SU-DHL-6 (cell line): ENCODE results near the gene TMEM38A.
A peak's percentile ranks its signal among the peaks of the same experiment; 100 is the strongest.

Experiments
- H2AFZ ChIP-seq: fragments of 200-600 bp; sonication (generic); 2 replicates; pipeline ENCODE4 v1.6.1; 2014; ENCODE audit warnings: low read depth, mild to moderate bottlenecking, moderate library complexity, mixed read lengths, antibody characterized with exemption, low read length; ENCODE audit not compliant: severe bottlenecking
- H3F3A ChIP-seq: fragments of 200-600 bp; shearing (Covaris generic); 2 replicates; pipeline ENCODE4 v1.6.0; 2016; ENCODE audit warnings: antibody characterized with exemption, mild to moderate bottlenecking; ENCODE audit not compliant: insufficient read depth
- H3K27ac ChIP-seq: fragments of 200-600 bp; sonication (generic); 2 replicates; pipeline ENCODE4 v1.5.1; 2016; ENCODE audit warnings: low read depth, mild to moderate bottlenecking, low read length, moderate library complexity, mixed read lengths
- H3K27me3 ChIP-seq: fragments of 200-600 bp; sonication (generic), shearing (Covaris generic); 2 replicates; pipeline ENCODE4 v1.6.0; 2014; ENCODE audit warnings: mild to moderate bottlenecking, low read length
- H3K36me3 ChIP-seq: fragments of 200-600 bp; sonication (generic); 2 replicates; pipeline ENCODE4 v1.6.1; 2014; ENCODE audit warnings: mild to moderate bottlenecking, low read length, mixed read lengths
- H3K4me2 ChIP-seq: fragments of 300-600, 200-600 bp; shearing (Covaris generic), sonication (generic); 2 replicates; pipeline ENCODE4 v1.6.0; 2014; ENCODE audit warnings: low read length, low read depth, mild to moderate bottlenecking; ENCODE audit not compliant: poor library complexity, severe bottlenecking
- H3K4me3 ChIP-seq: fragments of 200-600 bp; sonication (generic); 2 replicates; pipeline ENCODE4 v1.5.1; 2014; ENCODE audit warnings: antibody characterized with exemption, low read length, mild to moderate bottlenecking, mixed read lengths; ENCODE audit not compliant: insufficient read depth, poor library complexity, severe bottlenecking
- H3K79me2 ChIP-seq: fragments of 200-600 bp; sonication (generic); 2 replicates; pipeline ENCODE4 v1.6.1; 2014; ENCODE audit warnings: mild to moderate bottlenecking, low read length, moderate library complexity; ENCODE audit not compliant: insufficient read depth
- H3K9ac ChIP-seq: fragments of 200-600 bp; sonication (generic); 2 replicates; pipeline ENCODE4 v1.7.0; 2014; ENCODE audit warnings: mild to moderate bottlenecking, low read length
- H3K9me2 ChIP-seq: fragments of 200-600 bp; sonication (generic); replicated peaks from 2 replicates; pipeline ENCODE4 v1.6.1; 2014; ENCODE audit warnings: low read length; ENCODE audit not compliant: insufficient read depth
- H3K9me3 ChIP-seq: fragments of 200-600 bp; sonication (generic); 2 replicates; pipeline ENCODE4 v1.6.1; 2014; ENCODE audit warnings: low read length, mixed read lengths; ENCODE audit not compliant: insufficient read depth
- H4K20me1 ChIP-seq: fragments of 200-600 bp; sonication (generic); 2 replicates; pipeline ENCODE4 v1.6.1; 2014; ENCODE audit warnings: low read depth, mild to moderate bottlenecking, antibody characterized with exemption, low read length, moderate library complexity, mixed read lengths
- EZH2phosphoT487 ChIP-seq: fragments of 200-600 bp; sonication (generic), shearing (Covaris generic); conservative IDR thresholded peaks from 2 replicates; pipeline ENCODE4 v1.6.1; 2018; ENCODE audit warnings: mild to moderate bottlenecking, antibody characterized with exemption, low read length, moderate library complexity, mixed read lengths
- TF ChIP-seq, protein P1 (sequence below): fragments of 200-600 bp; sonication (generic); IDR thresholded peaks from one replicate; pipeline ENCODE4 v1.5.1; 2017; ENCODE audit warnings: antibody characterized with exemption, mild to moderate bottlenecking, low read length, moderate library complexity; ENCODE audit not compliant: insufficient read depth, poor library complexity, severe bottlenecking

The TMEM38A gene

DNA sequence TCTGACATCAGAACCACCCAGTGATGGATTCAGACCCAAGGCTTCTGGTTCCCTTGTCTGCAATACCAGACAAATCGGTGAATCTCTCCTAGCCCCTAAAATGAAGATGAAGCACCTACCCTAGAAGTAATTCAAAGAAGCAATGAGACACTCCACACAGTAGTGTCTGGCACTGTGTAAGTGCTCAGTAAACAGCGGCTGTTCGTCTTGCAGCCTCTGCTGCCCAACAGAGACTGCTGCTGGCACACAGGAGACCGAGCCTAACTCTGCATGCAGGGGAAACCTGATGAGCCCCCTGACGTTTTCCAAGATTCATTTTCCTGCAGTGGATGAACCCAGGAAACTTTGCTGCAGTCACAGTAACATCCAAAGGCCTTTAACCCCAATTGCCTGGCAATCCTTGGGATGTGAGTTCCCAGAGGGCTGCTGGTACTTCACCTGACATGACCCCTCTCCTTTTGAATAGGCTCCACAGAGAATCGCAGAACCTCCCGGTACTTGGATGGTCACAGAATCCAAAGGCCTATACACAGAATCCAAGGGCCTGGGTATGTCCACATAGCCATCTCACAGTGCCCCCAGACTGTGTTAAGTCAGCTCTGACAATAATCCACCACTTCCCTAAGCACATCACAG lies 39.7 kb upstream of the TMEM38A start:
- Histone ChIP-seq H3K27me3 (no peaks in the 10 kb centered on the region), H3F3A (0 out of 2 replicates have a peak, but pooled peaks cover 4% of the 10 kb centered on the region), H3K36me3 (no peaks in the 10 kb centered on the region), H3K27ac (no peak overlapping the region), H2AFZ (no peak overlapping the region), H3K9me2 (no peaks in the 10 kb centered on the region), H3K9ac (0 out of 2 replicates have a peak overlapping the region, but pooled peaks have one; percentile 2), H3K4me3 (no peak overlapping the region), H3K79me2 (peaks cover 100% of the 10 kb centered on the region), H3K9me3 (no peaks in the 10 kb centered on the region), H4K20me1 (peaks cover 4% of the 10 kb centered on the region; the same call in 1 of the 2 replicates), H3K4me2 (no peak overlapping the region)
- TF ChIP-seq EZH2phosphoT487 = no peak
- TF ChIP-seq, protein P1, sequence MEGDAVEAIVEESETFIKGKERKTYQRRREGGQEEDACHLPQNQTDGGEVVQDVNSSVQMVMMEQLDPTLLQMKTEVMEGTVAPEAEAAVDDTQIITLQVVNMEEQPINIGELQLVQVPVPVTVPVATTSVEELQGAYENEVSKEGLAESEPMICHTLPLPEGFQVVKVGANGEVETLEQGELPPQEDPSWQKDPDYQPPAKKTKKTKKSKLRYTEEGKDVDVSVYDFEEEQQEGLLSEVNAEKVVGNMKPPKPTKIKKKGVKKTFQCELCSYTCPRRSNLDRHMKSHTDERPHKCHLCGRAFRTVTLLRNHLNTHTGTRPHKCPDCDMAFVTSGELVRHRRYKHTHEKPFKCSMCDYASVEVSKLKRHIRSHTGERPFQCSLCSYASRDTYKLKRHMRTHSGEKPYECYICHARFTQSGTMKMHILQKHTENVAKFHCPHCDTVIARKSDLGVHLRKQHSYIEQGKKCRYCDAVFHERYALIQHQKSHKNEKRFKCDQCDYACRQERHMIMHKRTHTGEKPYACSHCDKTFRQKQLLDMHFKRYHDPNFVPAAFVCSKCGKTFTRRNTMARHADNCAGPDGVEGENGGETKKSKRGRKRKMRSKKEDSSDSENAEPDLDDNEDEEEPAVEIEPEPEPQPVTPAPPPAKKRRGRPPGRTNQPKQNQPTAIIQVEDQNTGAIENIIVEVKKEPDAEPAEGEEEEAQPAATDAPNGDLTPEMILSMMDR = no peak

- Histone ChIP-seq H4K20me1 (peaks cover 7% of the 10 kb centered on the region; the same call in 1 of the 2 replicates), H3F3A (0 out of 2 replicates have a peak, but pooled peaks cover 4% of the 10 kb centered on the region), H3K36me3 (no peaks in the 10 kb centered on the region), H3K4me2 (peak overlapping the region; percentile 4), H3K9me3 (no peaks in the 10 kb centered on the region), H3K27me3 (no peaks in the 10 kb centered on the region), H3K27ac (peak overlapping the region; percentile 43; the same call in 1 of the 2 replicates), H3K9me2 (no peaks in the 10 kb centered on the region), H3K4me3 (no peak overlapping the region), H2AFZ (no peak overlapping the region), H3K79me2 (peaks cover 99% of the 10 kb centered on the region), H3K9ac (peak overlapping the region; percentile 12; the same call in 1 of the 2 replicates)
- no peak for TF ChIP-seq EZH2phosphoT487
- TF ChIP-seq, protein P1 = no peak
These were observed 37.9 kb upstream of the TMEM38A start for GRCh38 chr19:16623066-16623465.

GRCh38 chr19:16623576-16623975 lies 37.4 kb upstream of the TMEM38A start:
- peaks cover 7% of the 10 kb centered on the region; the same call in 1 of the 2 replicates for H4K20me1 ChIP-seq
- TF ChIP-seq, protein P1 = no peak
- no peak for TF ChIP-seq EZH2phosphoT487
- H3K27ac ChIP-seq = peak overlapping the region; percentile 43; the same call in 1 of the 2 replicates
- H3K79me2 ChIP-seq = peaks cover 93% of the 10 kb centered on the region
- no peak overlapping the region for H3K4me3 ChIP-seq
- 0 out of 2 replicates have a peak, but pooled peaks cover 4% of the 10 kb centered on the region for H3F3A ChIP-seq
- peak overlapping the region; percentile 24 for H3K4me2 ChIP-seq
- no peaks in the 10 kb centered on the region for H3K27me3 ChIP-seq
- H3K9me3 ChIP-seq = no peaks in the 10 kb centered on the region
- no peak overlapping the region for H2AFZ ChIP-seq
- H3K9me2 ChIP-seq = no peaks in the 10 kb centered on the region
- H3K9ac ChIP-seq = peak overlapping the region; percentile 20; the same call in 1 of the 2 replicates
- no peaks in the 10 kb centered on the region for H3K36me3 ChIP-seq
